H9 (cell line): Measurements from ENCODE around the gene LRRTM1. TPM values are rescaled to one million over a fixed set of nuclear protein-coding genes. Genes with fewer than 3 reads are reported as not detected.

Experiments
- DNase-seq: peaks from one replicate; pipeline ENCODE4 v3.0.0-alpha.2; 2017
- H2AFZ ChIP-seq: one replicate; pipeline ENCODE4 v1.6.1; 2013; ENCODE audit warnings: mild to moderate bottlenecking, low read length, control low read depth, moderate library complexity
- H2AK5ac ChIP-seq: 2 replicates; pipeline ENCODE4 v1.6.1; 2013; ENCODE audit warnings: low read length, control low read depth, mixed read lengths; ENCODE audit not compliant: insufficient read length
- H2BK120ac ChIP-seq: one replicate; pipeline ENCODE4 v1.6.1; 2013; ENCODE audit warnings: low read depth, mild to moderate bottlenecking, low read length, control low read depth, inconsistent platforms; ENCODE audit not compliant: poor library complexity, severe bottlenecking
- H2BK12ac ChIP-seq: 2 replicates; pipeline ENCODE4 v1.6.1; 2013; ENCODE audit warnings: low read length, control low read depth, mixed read lengths, low read depth; ENCODE audit not compliant: insufficient read length
- H2BK15ac ChIP-seq: 2 replicates; pipeline ENCODE4 v1.6.1; 2013; ENCODE audit warnings: low read depth, low read length, control low read depth
- H2BK20ac ChIP-seq: one replicate; pipeline ENCODE4 v1.6.1; 2013; ENCODE audit warnings: low read depth, mild to moderate bottlenecking, low read length, control low read depth, inconsistent platforms; ENCODE audit not compliant: poor library complexity, severe bottlenecking
- H2BK5ac ChIP-seq: 2 replicates; pipeline ENCODE4 v1.6.1; 2013; ENCODE audit warnings: low read length, control low read depth, mixed read lengths; ENCODE audit not compliant: insufficient read length
- H3K14ac ChIP-seq: 2 replicates; pipeline ENCODE4 v1.6.1; 2013; ENCODE audit warnings: low read length, control low read depth; ENCODE audit not compliant: insufficient read depth
- H3K18ac ChIP-seq: 2 replicates; pipeline ENCODE4 v1.6.1; 2013; ENCODE audit warnings: low read depth, mild to moderate bottlenecking, mixed read lengths, low read length, control low read depth; ENCODE audit not compliant: insufficient read length
- H3K23ac ChIP-seq: 2 replicates; pipeline ENCODE4 v1.6.1; 2013; ENCODE audit warnings: low read length, control low read depth, mixed read lengths, low read depth; ENCODE audit not compliant: insufficient read length
- H3K23me2 ChIP-seq: 2 replicates; pipeline ENCODE4 v1.6.1; 2013; ENCODE audit warnings: low read depth, mild to moderate bottlenecking, mixed read lengths, low read length, control low read depth; ENCODE audit not compliant: insufficient read length, poor library complexity, severe bottlenecking
- H3K27ac ChIP-seq: 2 replicates; pipeline ENCODE4 v1.5.1; 2013; ENCODE audit warnings: low read length, control low read depth, mixed read lengths, low read depth; ENCODE audit not compliant: insufficient read length
- H3K27me3 ChIP-seq: 2 replicates; pipeline ENCODE4 v1.6.1; 2013; ENCODE audit warnings: low read length, control low read depth, inconsistent platforms; ENCODE audit not compliant: insufficient read depth
- H3K4ac ChIP-seq: 2 replicates; pipeline ENCODE4 v1.6.1; 2013; ENCODE audit warnings: low read depth, mild to moderate bottlenecking, control low read depth, inconsistent platforms, low read length, moderate library complexity
- H3K4me1 ChIP-seq: 2 replicates; pipeline ENCODE4 v1.6.1; 2013; ENCODE audit warnings: low read length, control low read depth, inconsistent platforms; ENCODE audit not compliant: insufficient read depth
- H3K4me2 ChIP-seq: 2 replicates; pipeline ENCODE4 v1.6.1; 2013; ENCODE audit warnings: low read length, control low read depth, mixed read lengths; ENCODE audit not compliant: insufficient read length, insufficient read depth
- H3K56ac ChIP-seq: 2 replicates; pipeline ENCODE4 v1.6.1; 2013; ENCODE audit warnings: low read depth, mild to moderate bottlenecking, mixed read lengths, low read length, control low read depth; ENCODE audit not compliant: insufficient read length
- H3K79me1 ChIP-seq: 2 replicates; pipeline ENCODE4 v1.6.1; 2013; ENCODE audit warnings: low read depth, mild to moderate bottlenecking, moderate library complexity, low read length, control low read depth, inconsistent platforms; ENCODE audit not compliant: insufficient read depth, poor library complexity, severe bottlenecking
- H3K79me2 ChIP-seq: 2 replicates; pipeline ENCODE4 v1.6.1; 2013; ENCODE audit warnings: low read length, control low read depth, inconsistent platforms; ENCODE audit not compliant: insufficient read depth
- H3K9ac ChIP-seq: 2 replicates; pipeline ENCODE4 v1.6.1; 2013; ENCODE audit warnings: low read length, control low read depth, mixed read lengths; ENCODE audit not compliant: insufficient read length; ENCODE audit errors: extremely low read depth
- H3K9me3 ChIP-seq: one replicate; pipeline ENCODE4 v1.6.1; 2013; ENCODE audit warnings: low read depth, low read length, inconsistent platforms; ENCODE audit not compliant: control insufficient read depth
- H3T11ph ChIP-seq: one replicate; pipeline ENCODE4 v1.6.1; 2013; ENCODE audit warnings: mild to moderate bottlenecking, low read length, control low read depth, inconsistent platforms
- H4K20me1 ChIP-seq: one replicate; pipeline ENCODE4 v1.6.1; 2013; ENCODE audit not compliant: control insufficient read depth, insufficient read length, insufficient read depth
- H4K5ac ChIP-seq: 2 replicates; pipeline ENCODE4 v1.6.1; 2013; ENCODE audit warnings: low read depth, mild to moderate bottlenecking, mixed read lengths, low read length, control low read depth; ENCODE audit not compliant: insufficient read length
- H4K8ac ChIP-seq: replicated peaks from 2 replicates; pipeline ENCODE4 v1.6.1; 2013; ENCODE audit warnings: low read length, control low read depth, mixed read lengths, low read depth; ENCODE audit not compliant: insufficient read length
- H4K91ac ChIP-seq: 2 replicates; pipeline ENCODE4 v1.6.1; 2013; ENCODE audit warnings: low read depth, mild to moderate bottlenecking, moderate library complexity, mixed read lengths, low read length, control low read depth; ENCODE audit not compliant: insufficient read length
- H3K27ac Mint-ChIP-seq, 3 experiments: 2 replicates in 2 of 3; 3 replicates in 1 of 3; pipeline ENCODE4 v1.8.0; 2020 to 2021; ENCODE audit warnings: mixed read lengths in 3 of 3, mild to moderate bottlenecking in 1 of 3, moderate library complexity in 1 of 3
- H3K27me3 Mint-ChIP-seq: 2 replicates; pipeline ENCODE4 v1.8.0; 2021; ENCODE audit warnings: low read depth, mild to moderate bottlenecking, moderate library complexity, mixed read lengths
- H3K36me3 Mint-ChIP-seq, 3 experiments: 2 replicates in 2 of 3; 3 replicates in 1 of 3; pipeline ENCODE4 v1.8.0; 2020 to 2021; ENCODE audit warnings: low read depth in 3 of 3, mixed read lengths in 3 of 3; ENCODE audit not compliant: insufficient read depth in 1 of 3
- H3K4me1 Mint-ChIP-seq, 2 experiments: 2 replicates each; pipeline ENCODE4 v1.8.0; 2020; ENCODE audit warnings: mixed read lengths in 2 of 2
- H3K4me3 Mint-ChIP-seq, 2 experiments: 2 replicates in 1 of 2; 3 replicates in 1 of 2; pipeline ENCODE4 v1.8.0; 2020 to 2021; ENCODE audit warnings: mild to moderate bottlenecking in 2 of 2, mixed read lengths in 2 of 2, moderate library complexity in 1 of 2
- H3K9me3 Mint-ChIP-seq, 2 experiments: 2 replicates in 1 of 2; 3 replicates in 1 of 2; pipeline ENCODE4 v1.8.0; 2020; ENCODE audit warnings: mild to moderate bottlenecking in 2 of 2, mixed read lengths in 2 of 2, moderate library complexity in 1 of 2
- CTCF ChIP-seq: fragments of 200-600 bp; sonication (generic); conservative IDR thresholded peaks from 3 replicates; pipeline ENCODE4 v1.8.0; 2021; ENCODE audit warnings: antibody characterized with exemption, mild to moderate bottlenecking
- WGBS: extraction: QIAGEN DNeasy Blood & Tissue Kit; methylation state at CpG from one replicate; pipeline ENCODE4 v1.1.7; 2013; ENCODE audit warnings: missing lambda C conversion rate, low lambda C conversion rate, mixed read lengths; ENCODE audit not compliant: insufficient read length; ENCODE audit errors: extremely low coverage; 5-methylcytosine and 5-hydroxymethylcytosine counted together
- total RNA-seq: library from RNA; stranded (reverse); gene quantifications from 2 replicates; pipeline ENCODE4 v1.2.1, GENCODE V29; 2021

Gene LRRTM1
- total RNA-seq, 1 experiment from 2014 or later, result 1.2 TPM

DNA sequence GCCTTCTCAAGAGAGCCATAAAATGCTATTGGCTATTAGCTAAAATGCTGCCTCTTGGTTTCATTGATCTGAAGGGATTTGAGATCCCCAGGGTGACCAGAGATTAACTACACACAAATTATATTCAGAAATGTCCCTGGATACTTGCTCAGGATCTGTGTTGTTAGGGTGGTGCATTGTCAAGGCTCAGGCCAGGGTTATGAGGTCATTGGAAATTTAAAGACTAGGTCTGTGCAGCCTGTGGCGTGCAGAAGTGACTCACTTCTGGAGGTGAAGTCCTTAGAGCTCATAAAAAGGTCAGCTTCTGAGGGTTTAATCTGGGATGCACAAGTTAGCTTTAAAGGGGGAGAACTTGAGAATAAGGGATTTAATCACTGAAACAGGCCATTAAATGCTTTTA is 23.5 kb downstream of the LRRTM1 start:
- H4K5ac ChIP-seq, result no peak overlapping the region
- H3K18ac ChIP-seq, result no peak overlapping the region
- no peak overlapping the region for H3K27ac Mint-ChIP-seq
- H2BK12ac ChIP-seq, result no peak overlapping the region
- no peaks in the 10 kb centered on the region for H3K23me2 ChIP-seq
- no peak overlapping the region for H2AK5ac ChIP-seq
- no peaks in the 10 kb centered on the region for H4K20me1 ChIP-seq
- peaks cover 11 to 12% of the 10 kb centered on the region in 2 experiments; a peak in 4 of 5 replicates for H3K9me3 Mint-ChIP-seq
- DNase-seq, result no peak
- H4K8ac ChIP-seq, result no peak overlapping the region
- no peak overlapping the region for H2BK15ac ChIP-seq
- no peak overlapping the region for H3T11ph ChIP-seq
- no CpG with 5 or more reads among the region's 1 CpG for WGBS
- H3K9ac ChIP-seq, result no peak overlapping the region
- H3K27me3 ChIP-seq, result no peaks in the 10 kb centered on the region
- H2AFZ ChIP-seq, result no peak overlapping the region
- H4K91ac ChIP-seq, result no peak overlapping the region
- no peaks in the 10 kb centered on the region for H3K4me1 ChIP-seq
- H3K9me3 ChIP-seq, result no peaks in the 10 kb centered on the region
- no peak overlapping the region for H2BK20ac ChIP-seq
- no peaks in the 10 kb centered on the region; the same call in 1 of the 2 replicates for H3K27me3 Mint-ChIP-seq
- H3K79me2 ChIP-seq, result no peaks in the 10 kb centered on the region
- no peak overlapping the region for H3K23ac ChIP-seq
- no peak overlapping the region for H3K4me2 ChIP-seq
- H2BK120ac ChIP-seq, result no peak overlapping the region
- no peak overlapping the region for H3K56ac ChIP-seq
- H3K36me3 Mint-ChIP-seq, result peaks cover 1 to 11% (median 2%) of the 10 kb centered on the region in 3 experiments; a peak in 3 of 7 replicates
- H3K79me1 ChIP-seq, result no peaks in the 10 kb centered on the region
- H3K27ac ChIP-seq, result no peak overlapping the region
- H3K4me1 Mint-ChIP-seq, result no peaks in the 10 kb centered on the region
- H2BK5ac ChIP-seq, result no peak overlapping the region
- H3K4ac ChIP-seq, result no peak overlapping the region
- no peak for TF ChIP-seq CTCF
- H3K4me3 Mint-ChIP-seq, result no peak overlapping the region
- H3K14ac ChIP-seq, result no peak overlapping the region
